Endothelial cell (in vitro differentiated cells): ENCODE measurements around the gene GALNT10. TPM values are rescaled to one million over a fixed set of nuclear protein-coding genes. Genes with fewer than 3 reads are reported as not detected.

ENCODE experiments used
- DNase-seq: peaks from one replicate; pipeline ENCODE4 v3.0.0; 2021; ENCODE audit warnings: low spot score
- H3K27ac Mint-ChIP-seq: one replicate; pipeline ENCODE4 v1.8.0; 2021; ENCODE audit warnings: mixed read lengths, inconsistent platforms; ENCODE audit not compliant: unreplicated experiment
- H3K27me3 Mint-ChIP-seq: one replicate; pipeline ENCODE4 v1.8.0; 2021; ENCODE audit warnings: mild to moderate bottlenecking, moderate library complexity, mixed read lengths, inconsistent platforms; ENCODE audit not compliant: unreplicated experiment
- H3K36me3 Mint-ChIP-seq: one replicate; pipeline ENCODE4 v1.8.0; 2021; ENCODE audit warnings: mild to moderate bottlenecking, low read depth, mixed read lengths, inconsistent platforms; ENCODE audit not compliant: unreplicated experiment
- H3K4me1 Mint-ChIP-seq: one replicate; pipeline ENCODE4 v1.8.0; 2021; ENCODE audit warnings: mild to moderate bottlenecking, mixed read lengths, inconsistent platforms; ENCODE audit not compliant: unreplicated experiment
- H3K4me3 Mint-ChIP-seq: one replicate; pipeline ENCODE4 v1.8.0; 2021; ENCODE audit warnings: mild to moderate bottlenecking, mixed read lengths, inconsistent platforms; ENCODE audit not compliant: unreplicated experiment
- H3K9me3 Mint-ChIP-seq: one replicate; pipeline ENCODE4 v1.8.0; 2021; ENCODE audit warnings: mixed read lengths, inconsistent platforms; ENCODE audit not compliant: unreplicated experiment
- CTCF ChIP-seq: fragments of 200-600 bp; sonication (generic); IDR thresholded peaks from one replicate; pipeline ENCODE4 v1.5.0; 2021; ENCODE audit warnings: antibody characterized with exemption; ENCODE audit not compliant: unreplicated experiment
- total RNA-seq: library from RNA; stranded (reverse); fragmentation: NEBNext Ultra II Directional; extraction: Animal tissue kit (Norgen Biotek cat#: 25700); gene quantifications from one replicate; pipeline ENCODE4 v1.2.1, GENCODE V29; 2021; ENCODE audit not compliant: unreplicated experiment

Gene GALNT10
- total RNA-seq, 1 donor from 2014 or later: 22.5 TPM

DNA sequence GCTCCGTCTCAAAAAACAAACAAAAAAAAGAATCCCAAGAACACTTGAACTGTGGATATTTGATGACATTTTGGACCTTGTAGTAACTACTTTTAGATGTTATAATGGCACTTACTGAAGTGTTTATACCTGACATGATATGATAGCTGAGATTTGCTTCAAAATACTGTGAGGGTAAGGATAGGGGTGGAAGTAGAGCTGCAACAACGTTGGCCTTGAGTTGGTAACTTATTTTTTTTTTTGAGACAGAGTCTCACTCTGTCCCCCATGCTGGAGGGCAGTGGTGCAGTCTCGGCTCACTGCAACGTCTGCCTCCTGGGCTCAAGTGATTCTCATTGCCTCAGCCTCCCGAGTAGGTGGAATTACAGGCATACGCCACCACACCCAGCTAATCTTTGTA lies 224.6 kb downstream of the GALNT10 start:
- H3K4me1 Mint-ChIP-seq: no peaks in the 10 kb centered on the region
- no peak overlapping the region for H3K27ac Mint-ChIP-seq
- H3K4me3 Mint-ChIP-seq: no peak overlapping the region
- H3K27me3 Mint-ChIP-seq: no peaks in the 10 kb centered on the region
- H3K9me3 Mint-ChIP-seq: no peaks in the 10 kb centered on the region
- DNase-seq: no peak
- H3K36me3 Mint-ChIP-seq: peaks cover 16% of the 10 kb centered on the region
- no peak for TF ChIP-seq CTCF

DNA sequence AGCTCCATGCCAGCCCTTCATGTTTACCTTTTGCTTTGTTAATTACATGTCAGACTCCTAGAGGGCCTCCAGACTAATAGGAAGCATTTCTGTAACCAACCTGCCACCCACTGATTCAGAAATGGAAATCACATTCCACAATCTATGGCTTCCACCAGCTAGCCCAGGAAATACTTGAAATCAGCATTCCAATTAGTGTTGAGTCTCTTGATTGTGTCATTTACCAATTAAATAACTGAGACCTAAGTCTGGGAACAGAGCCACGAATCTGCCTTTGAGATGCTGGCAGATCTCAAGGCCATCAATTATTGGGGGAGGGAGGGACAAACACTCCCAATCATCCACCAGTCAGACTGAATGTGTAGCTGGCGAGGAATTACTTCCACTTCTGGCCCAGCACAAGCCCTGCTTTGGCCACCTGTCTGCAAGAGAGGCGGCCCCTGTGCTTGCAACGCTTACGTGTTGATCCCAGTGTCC lies 227.8 kb downstream of the GALNT10 start:
- Mint-ChIP-seq H3K4me1 (no peaks in the 10 kb centered on the region), H3K36me3 (peaks cover 8% of the 10 kb centered on the region), H3K4me3 (no peak overlapping the region), H3K9me3 (no peaks in the 10 kb centered on the region), H3K27ac (no peak overlapping the region), H3K27me3 (no peaks in the 10 kb centered on the region)
- no peak for DNase-seq
- TF ChIP-seq CTCF: no peak

DNA sequence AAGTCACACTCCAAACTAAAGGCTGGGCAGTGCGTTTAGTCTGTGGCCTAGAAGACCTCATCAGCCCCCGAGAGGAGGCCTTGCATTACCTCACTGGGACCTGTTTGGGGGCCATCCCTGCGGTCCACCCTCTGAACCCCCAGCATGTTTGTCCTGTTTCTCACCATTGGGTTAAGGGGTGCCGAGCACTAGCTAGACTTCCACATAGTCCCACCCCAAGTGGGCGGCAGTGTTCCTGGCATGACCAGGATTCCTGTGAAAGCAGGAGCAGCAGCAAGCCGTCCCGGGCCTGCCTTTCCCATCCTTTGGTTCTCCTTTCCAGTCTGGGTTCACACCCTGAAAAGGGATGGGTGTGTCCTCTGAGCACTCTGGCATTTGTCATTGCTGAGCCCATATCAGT lies 228.7 kb downstream of the GALNT10 start:
- Mint-ChIP-seq H3K9me3 (no peaks in the 10 kb centered on the region), H3K27ac (no peak overlapping the region), H3K4me1 (no peaks in the 10 kb centered on the region), H3K36me3 (peaks cover 8% of the 10 kb centered on the region), H3K27me3 (no peaks in the 10 kb centered on the region), H3K4me3 (no peak overlapping the region)
- no peak for TF ChIP-seq CTCF
- DNase-seq: no peak

- TF ChIP-seq CTCF: peak; percentile 31
- H3K27ac Mint-ChIP-seq: no peak overlapping the region
- no peaks in the 10 kb centered on the region for H3K9me3 Mint-ChIP-seq
- peaks cover 5% of the 10 kb centered on the region for H3K36me3 Mint-ChIP-seq
- H3K4me3 Mint-ChIP-seq: no peak overlapping the region
- H3K27me3 Mint-ChIP-seq: no peaks in the 10 kb centered on the region
- H3K4me1 Mint-ChIP-seq: no peaks in the 10 kb centered on the region
- peak; percentile 48 for DNase-seq
These were observed 231.3 kb downstream of the GALNT10 start for GRCh38 chr5:154421868-154422267.

DNA sequence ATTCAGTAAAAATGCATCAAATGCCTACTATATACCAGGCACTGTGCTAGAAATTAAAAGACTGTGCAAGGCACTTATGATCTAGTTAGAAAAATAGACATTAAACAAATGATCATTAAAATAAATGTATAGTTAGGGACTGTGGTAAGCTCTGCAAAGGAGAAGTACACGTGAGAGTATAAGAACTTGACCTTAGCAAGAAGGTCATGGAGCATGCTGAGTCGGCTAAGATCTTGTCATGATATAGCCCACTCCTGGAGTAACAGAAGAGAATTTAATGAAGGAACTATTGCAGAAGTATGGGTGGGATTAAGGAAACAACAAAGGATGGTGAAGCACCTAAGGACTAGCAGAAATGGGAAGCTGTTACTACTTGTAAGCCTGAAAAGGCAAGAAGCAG lies 231.8 kb downstream of the GALNT10 start:
- Mint-ChIP-seq H3K36me3 (peaks cover 5% of the 10 kb centered on the region), H3K4me3 (no peak overlapping the region), H3K4me1 (no peaks in the 10 kb centered on the region), H3K27ac (no peak overlapping the region), H3K27me3 (no peaks in the 10 kb centered on the region), H3K9me3 (no peaks in the 10 kb centered on the region)
- no peak for DNase-seq
- no peak for TF ChIP-seq CTCF
